ENCODE data around the gene CPE.

- TF ChIP-seq REST (IDR thresholded peaks at IDR 0.05) (no peak), MAX (IDR thresholded peaks at IDR 0.05) (no peak), CTCF (IDR thresholded peaks at IDR 0.05; ENCODE audit: low read depth, low read length, missing input control) (no peak), FOXA1 (IDR thresholded peaks at IDR 0.05) (no peak), ZBTB33 (IDR thresholded peaks at IDR 0.05) (no peak), EGR1 (IDR thresholded peaks at IDR 0.05; ENCODE audit: low read depth in 2 of 2) (no peak), JUND (IDR thresholded peaks at IDR 0.05) (no peak), YY1 (IDR thresholded peaks at IDR 0.05) (no peak), TAF1 (conservative IDR thresholded peaks at IDR 0.05) (no peak), NR2F2 (IDR thresholded peaks at IDR 0.05) (no peak), SP1 (IDR thresholded peaks at IDR 0.05) (no peak), GABPA (IDR thresholded peaks at IDR 0.05 in 1 of 2, conservative IDR thresholded peaks at IDR 0.05 in 1 of 2) (no peak), RAD21 (IDR thresholded peaks at IDR 0.05) (no peak)
These were observed 2.0 kb downstream of the CPE start for GRCh38 chr4:165380805-165381204.
